ENCODE data around the gene SCT.

SCT gene

GRCh38 chr11:662689-663274 is 35.8 kb upstream of the SCT start:
- in situ Hi-C loops (cut with HindIII; ENCODE audit: low pct_ligation_motif_present, low sequenced_read_pairs) = no loop called here
- no peaks in the 10 kb centered on the region for H3K27me3 ChIP-seq (replicated peaks)
- peak; percentile 84 for TF ChIP-seq CTCF (IDR thresholded peaks at IDR 0.05; ENCODE audit: low read depth, low read length, missing control alignments)
- no peak overlapping the region for H3K4me3 ChIP-seq (ENCODE audit: low read depth, low read length)
- peaks cover 28% of the 10 kb centered on the region for H3K36me3 ChIP-seq (replicated peaks)
- H3K27ac ChIP-seq = no peak overlapping the region
- DNase-seq = peak; percentile 60

GRCh38 chr11:660681-661444 is 33.9 kb upstream of the SCT start:
- no peak for DNase-seq
- no peak for TF ChIP-seq CTCF (IDR thresholded peaks at IDR 0.05; ENCODE audit: low read depth, low read length, missing control alignments)
- in situ Hi-C loops (cut with HindIII; ENCODE audit: low pct_ligation_motif_present, low sequenced_read_pairs) = no loop called here
- peaks cover 24% of the 10 kb centered on the region for H3K36me3 ChIP-seq (replicated peaks)
- H3K27ac ChIP-seq = no peak overlapping the region
- no peak overlapping the region for H3K4me3 ChIP-seq (ENCODE audit: low read depth, low read length)
- H3K27me3 ChIP-seq (replicated peaks) = no peaks in the 10 kb centered on the region

- Histone ChIP-seq H3K27ac (no peak overlapping the region), H3K36me3 (replicated peaks) (peaks cover 23% of the 10 kb centered on the region), H3K4me3 (ENCODE audit: low read depth, low read length) (no peak overlapping the region), H3K27me3 (replicated peaks) (no peaks in the 10 kb centered on the region)
- no peak for TF ChIP-seq CTCF (IDR thresholded peaks at IDR 0.05; ENCODE audit: low read depth, low read length, missing control alignments)
- no peak for DNase-seq
- in situ Hi-C loops (cut with HindIII; ENCODE audit: low pct_ligation_motif_present, low sequenced_read_pairs) = no loop called here
Observed at GRCh38 chr11:660281-660680, 33.3 kb upstream of the SCT start.

GRCh38 chr11:659532-660085 is 32.6 kb upstream of the SCT start:
- no peak for DNase-seq
- Histone ChIP-seq H3K27me3 (replicated peaks) (no peaks in the 10 kb centered on the region), H3K36me3 (replicated peaks) (peaks cover 23% of the 10 kb centered on the region), H3K27ac (no peak overlapping the region), H3K4me3 (ENCODE audit: low read depth, low read length) (no peak overlapping the region)
- in situ Hi-C loops (cut with HindIII; ENCODE audit: low pct_ligation_motif_present, low sequenced_read_pairs) = no loop called here
- no peak for TF ChIP-seq CTCF (IDR thresholded peaks at IDR 0.05; ENCODE audit: low read depth, low read length, missing control alignments)

- peaks cover 15% of the 10 kb centered on the region for H3K36me3 ChIP-seq (replicated peaks)
- DNase-seq = no peak
- H3K4me3 ChIP-seq (ENCODE audit: low read depth, low read length) = no peak overlapping the region
- TF ChIP-seq CTCF (IDR thresholded peaks at IDR 0.05; ENCODE audit: low read depth, low read length, missing control alignments) = no peak
- H3K27ac ChIP-seq = no peak overlapping the region
- no peaks in the 10 kb centered on the region for H3K27me3 ChIP-seq (replicated peaks)
- in situ Hi-C loops (cut with HindIII; ENCODE audit: low pct_ligation_motif_present, low sequenced_read_pairs) = no loop called here
Observed at GRCh38 chr11:657691-658126, 30.7 kb upstream of the SCT start.
